DMS79 treated with DMSO at 0.1 percent for 48 hours (cell line): ENCODE measurements around the gene UGCG.
A peak's percentile ranks its signal among the peaks of the same experiment; 100 is the strongest.
"Not testable (repeated sequence)": the region's sequence is repeated elsewhere in the genome, so short reads cannot be mapped to it uniquely, and the experiment has no call there.

ENCODE experiments used
- DNase-seq: peaks from one replicate; lab custom pipeline; 2025; lab: John Stamatoyannopoulos, UW

UGCG gene

GRCh38 chr9:111920531-111920930 is 23.9 kb downstream of the UGCG start:
- no peak for DNase-seq

- DNase-seq = peak; percentile 49
Measured at GRCh38 chr9:111922324-111923013, 25.9 kb downstream of the UGCG start.

GRCh38 chr9:111924281-111924680 is 27.7 kb downstream of the UGCG start:
- DNase-seq = no peak

- DNase-seq = no peak
Measured at GRCh38 chr9:111925017-111925770, 28.6 kb downstream of the UGCG start.

GRCh38 chr9:111925784-111926183 is 29.2 kb downstream of the UGCG start:
- DNase-seq = no peak

- DNase-seq = no peak
Measured at GRCh38 chr9:111926421-111926875, 29.8 kb downstream of the UGCG start.

- no peak for DNase-seq
Measured at GRCh38 chr9:111928359-111928720, 31.7 kb downstream of the UGCG start.

GRCh38 chr9:111934747-111935146 is 38.1 kb downstream of the UGCG start:
- no peak for DNase-seq

- no peak for DNase-seq
Measured at GRCh38 chr9:111936391-111936790, 39.8 kb downstream of the UGCG start.

GRCh38 chr9:111937301-111937700 is 40.7 kb downstream of the UGCG start:
- no peak for DNase-seq

GRCh38 chr9:111937781-111938426 is 41.3 kb downstream of the UGCG start:
- no peak for DNase-seq

- no peak for DNase-seq
Measured at GRCh38 chr9:111938427-111938800, 41.8 kb downstream of the UGCG start.

- no peak for DNase-seq
Measured at GRCh38 chr9:111939322-111939721, 42.7 kb downstream of the UGCG start.

- DNase-seq = no peak
Measured at GRCh38 chr9:111940697-111941096, 44.1 kb downstream of the UGCG start.

- no peak for DNase-seq
Measured at GRCh38 chr9:111943200-111943599, 46.6 kb downstream of the UGCG start.

- no peak for DNase-seq
Measured at GRCh38 chr9:111943746-111944145, 47.1 kb downstream of the UGCG start.

GRCh38 chr9:111944241-111944866 is 47.7 kb downstream of the UGCG start:
- DNase-seq = no peak

- DNase-seq = no peak
Measured at GRCh38 chr9:111945216-111945615, 48.6 kb downstream of the UGCG start.

GRCh38 chr9:111948109-111948508 is 51.5 kb downstream of the UGCG start:
- not testable (repeated sequence) for DNase-seq

GRCh38 chr9:111948951-111949350 is 52.3 kb downstream of the UGCG start:
- DNase-seq = no peak

- DNase-seq = no peak
Measured at GRCh38 chr9:111949919-111950318, 53.3 kb downstream of the UGCG start.

GRCh38 chr9:111952559-111952958 is 55.9 kb downstream of the UGCG start:
- no peak for DNase-seq

GRCh38 chr9:111953444-111953843 is 56.8 kb downstream of the UGCG start:
- no peak for DNase-seq
